Upper lobe of left lung (tissue), 6 donors: ENCODE results near the gene DGKG. TPM values are rescaled to one million over a fixed set of nuclear protein-coding genes. Genes with fewer than 3 reads are reported as not detected.

ENCODE experiments used
- ATAC-seq, 2 donors: fragments of 200-7000 bp; cut with Tn5 transposase; one replicate each; pipeline ENCODE4 v1.9.1; 2022; ENCODE audit warnings: mild to moderate bottlenecking in 2 of 2, moderate library complexity in 2 of 2; ENCODE audit not compliant: low FRiP score in 2 of 2
- DNase-seq, 2 donors: peaks; one replicate each; pipeline ENCODE4 v3.0.0-alpha.2; 2019 to 2020
- H3K27ac ChIP-seq, 4 donors: fragments of 200-600 bp; sonication (generic); one replicate each; pipeline ENCODE4 v1.5.1; 2016 to 2019
- H3K27me3 ChIP-seq, 4 donors: fragments of 200-600 bp; sonication (generic); one replicate each; pipeline ENCODE4 v1.5.1; 2017 to 2019
- H3K36me3 ChIP-seq, 4 donors: fragments of 200-600 bp; sonication (generic); one replicate each; pipeline ENCODE4 v1.5.1; 2016 to 2019
- H3K4me1 ChIP-seq, 4 donors: fragments of 200-600 bp; sonication (generic); one replicate each; pipeline ENCODE4 v1.5.1; 2018 to 2019
- H3K4me3 ChIP-seq, 4 donors: fragments of 200-600 bp; sonication (generic); one replicate each; pipeline ENCODE4 v1.5.1; 2017 to 2019; ENCODE audit warnings: mild to moderate bottlenecking in 2 of 4, moderate library complexity in 1 of 4
- H3K9me3 ChIP-seq, 4 donors: fragments of 200-600 bp; sonication (generic); one replicate each; pipeline ENCODE4 v1.5.1; 2018 to 2019
- EP300 ChIP-seq, 4 donors: sonication (generic); formaldehyde crosslinking; IDR thresholded peaks; one replicate each; pipeline ENCODE4 v1.5.1; 2017; ENCODE audit warnings: antibody characterized with exemption in 4 of 4, control low read depth in 2 of 4
- POLR2A ChIP-seq, 4 donors: fragments of 450-650 bp; IDR thresholded peaks; one replicate each; pipeline ENCODE4 v1.5.1; 2016 to 2017; ENCODE audit warnings: antibody characterized with exemption in 4 of 4, mild to moderate bottlenecking in 2 of 4
- POLR2AphosphoS5 ChIP-seq, 2 donors: sonication (generic); formaldehyde crosslinking; IDR thresholded peaks; one replicate each; pipeline ENCODE4 v1.5.1; 2017; ENCODE audit warnings: antibody characterized with exemption in 2 of 2
- WGBS, 2 donors: methylation state at CpG; one replicate each; pipeline ENCODE4 v1.1.5; 2017 to 2018; 5-methylcytosine and 5-hydroxymethylcytosine counted together
- total RNA-seq, 6 donors: library from RNA; depleted of rRNA in 4 of 6; stranded (reverse); fragments of >200 nt in 4 of 6; gene quantifications; one replicate each; pipeline versions ENCODE4 v1.1.0 to v1.2.1, GENCODE V29; 2016 to 2021
- TF ChIP-seq, protein P1 (sequence below), 6 experiments: fragments of 450-650 bp in 4 of 6; fragments of 200-600 bp in 2 of 6; sonication (generic) in 2 of 6; IDR thresholded peaks; one replicate each; pipeline ENCODE4 v1.5.1; 2016 to 2019; ENCODE audit warnings: antibody characterized with exemption in 6 of 6
- donor health status: DM: no; HTN: no; CAD: no; lungs with moderate emphysema.
- donor health status: DM: no; HTN: yes; CAD: no; lungs with severe emphysema.

DGKG gene
- total RNA-seq, 6 donors from 2014 or later: 4.4 to 32.5 (median 6.5) TPM

DNA sequence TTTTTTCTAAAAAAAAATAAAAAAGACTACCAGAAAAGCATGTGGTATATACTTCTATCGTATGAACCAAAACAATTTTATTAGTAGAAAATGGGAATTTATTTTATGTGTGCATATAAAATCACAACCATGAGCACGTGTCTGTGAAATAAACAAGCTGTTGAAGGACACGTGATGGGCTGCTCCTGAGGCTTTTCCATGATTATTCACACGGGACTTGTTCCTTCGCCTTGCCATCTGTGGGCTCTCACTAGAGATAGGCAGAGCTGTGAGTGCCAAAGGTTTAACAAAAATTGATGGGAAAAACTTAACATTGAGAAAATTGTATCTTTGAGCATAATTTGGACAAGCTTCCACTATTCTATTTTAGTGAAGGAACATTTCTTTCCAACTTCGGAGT is 240.8 kb downstream of the DGKG start:
- no peak for DNase-seq
- no peak for ATAC-seq

DNA sequence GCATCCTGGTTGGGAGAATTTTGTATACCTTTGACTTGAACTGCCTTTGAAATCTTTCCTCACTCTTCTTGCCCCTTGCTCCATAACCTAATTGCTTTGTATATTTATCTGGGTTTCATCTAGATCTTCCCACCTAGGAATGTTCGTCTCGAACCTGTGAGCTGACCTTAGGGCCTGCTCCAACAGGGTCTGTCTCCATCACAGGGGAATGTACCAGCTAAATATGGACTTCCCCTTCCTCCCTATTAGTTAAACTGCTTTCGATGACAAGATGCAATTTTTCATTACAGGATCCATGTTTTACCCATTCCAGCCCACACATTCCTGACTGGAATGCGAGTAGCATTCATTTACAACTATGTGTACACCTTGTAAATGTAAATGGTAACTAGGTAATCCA is 242.5 kb downstream of the DGKG start:
- Histone ChIP-seq H3K4me3 (no peak overlapping the region), H3K36me3 (no peaks in the 10 kb centered on the region), H3K27ac (no peak overlapping the region), H3K4me1 (peaks cover 4 to 16% (median 8%) of the 10 kb centered on the region in 4 donors), H3K27me3 (no peaks in the 10 kb centered on the region), H3K9me3 (no peaks in the 10 kb centered on the region)
- 79 to 83% methylated on average over 4 of the region's 4 CpGs for WGBS, 2 donors
- DNase-seq: no peak
- TF ChIP-seq, protein P1, sequence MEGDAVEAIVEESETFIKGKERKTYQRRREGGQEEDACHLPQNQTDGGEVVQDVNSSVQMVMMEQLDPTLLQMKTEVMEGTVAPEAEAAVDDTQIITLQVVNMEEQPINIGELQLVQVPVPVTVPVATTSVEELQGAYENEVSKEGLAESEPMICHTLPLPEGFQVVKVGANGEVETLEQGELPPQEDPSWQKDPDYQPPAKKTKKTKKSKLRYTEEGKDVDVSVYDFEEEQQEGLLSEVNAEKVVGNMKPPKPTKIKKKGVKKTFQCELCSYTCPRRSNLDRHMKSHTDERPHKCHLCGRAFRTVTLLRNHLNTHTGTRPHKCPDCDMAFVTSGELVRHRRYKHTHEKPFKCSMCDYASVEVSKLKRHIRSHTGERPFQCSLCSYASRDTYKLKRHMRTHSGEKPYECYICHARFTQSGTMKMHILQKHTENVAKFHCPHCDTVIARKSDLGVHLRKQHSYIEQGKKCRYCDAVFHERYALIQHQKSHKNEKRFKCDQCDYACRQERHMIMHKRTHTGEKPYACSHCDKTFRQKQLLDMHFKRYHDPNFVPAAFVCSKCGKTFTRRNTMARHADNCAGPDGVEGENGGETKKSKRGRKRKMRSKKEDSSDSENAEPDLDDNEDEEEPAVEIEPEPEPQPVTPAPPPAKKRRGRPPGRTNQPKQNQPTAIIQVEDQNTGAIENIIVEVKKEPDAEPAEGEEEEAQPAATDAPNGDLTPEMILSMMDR (IDR thresholded peaks at IDR 0.05): no peak
- TF ChIP-seq POLR2AphosphoS5 (IDR thresholded peaks at IDR 0.05): no peak
- no peak for TF ChIP-seq POLR2A (IDR thresholded peaks at IDR 0.05)
- TF ChIP-seq EP300 (IDR thresholded peaks at IDR 0.05): no peak
- ATAC-seq: no peak

More for the DNA sequence above, 240.8 kb downstream of the DGKG start:
- H3K36me3 ChIP-seq: no peaks in the 10 kb centered on the region
- H3K9me3 ChIP-seq: no peaks in the 10 kb centered on the region
- TF ChIP-seq POLR2AphosphoS5 (IDR thresholded peaks at IDR 0.05) (no peak), EP300 (IDR thresholded peaks at IDR 0.05) (no peak), POLR2A (IDR thresholded peaks at IDR 0.05) (no peak)
- TF ChIP-seq, protein P1 (IDR thresholded peaks at IDR 0.05): no peak
- H3K27ac ChIP-seq: peak overlapping the region in 3 of 4 donors; percentile 35 to 49 (median 49)
- peaks cover 4 to 16% (median 8%) of the 10 kb centered on the region in 4 donors for H3K4me1 ChIP-seq
- H3K27me3 ChIP-seq: no peaks in the 10 kb centered on the region
- 56 to 63% methylated on average over 6 of the region's 6 CpGs for WGBS, 2 donors
- H3K4me3 ChIP-seq: peak overlapping the region in 1 of 4 donors; percentile 19

DNA sequence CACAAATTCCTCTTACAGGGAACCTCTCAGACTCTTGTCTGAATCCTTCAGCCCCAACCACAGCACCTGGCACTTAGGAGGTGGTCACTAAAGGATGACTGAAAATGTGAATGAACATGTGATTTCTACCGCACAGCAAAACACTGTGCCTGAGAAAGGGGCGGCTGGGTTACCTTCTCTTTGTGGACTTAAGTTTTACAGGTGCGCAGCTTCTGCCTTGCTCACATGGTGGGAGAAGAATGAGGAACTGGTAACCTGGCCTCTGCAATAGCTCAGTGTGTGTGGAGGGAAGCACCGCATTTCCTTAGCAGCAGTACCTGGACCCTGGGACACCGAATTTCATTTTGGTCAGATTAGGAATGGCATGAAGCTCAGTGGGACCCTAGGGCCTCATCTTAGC is 243.3 kb downstream of the DGKG start:
- H3K9me3 ChIP-seq: no peaks in the 10 kb centered on the region
- H3K27me3 ChIP-seq: no peaks in the 10 kb centered on the region
- H3K36me3 ChIP-seq: no peaks in the 10 kb centered on the region
- no peak overlapping the region for H3K27ac ChIP-seq
- TF ChIP-seq EP300 (IDR thresholded peaks at IDR 0.05): no peak
- no peak for TF ChIP-seq POLR2A (IDR thresholded peaks at IDR 0.05)
- TF ChIP-seq, protein P1 (IDR thresholded peaks at IDR 0.05): no peak
- TF ChIP-seq POLR2AphosphoS5 (IDR thresholded peaks at IDR 0.05): no peak
- 77 to 87% methylated on average over 5 of the region's 5 CpGs for WGBS, 2 donors
- DNase-seq: no peak
- ATAC-seq: no peak
- H3K4me3 ChIP-seq: no peak overlapping the region
- H3K4me1 ChIP-seq: peaks cover 4 to 14% (median 6%) of the 10 kb centered on the region in 4 donors

DNA sequence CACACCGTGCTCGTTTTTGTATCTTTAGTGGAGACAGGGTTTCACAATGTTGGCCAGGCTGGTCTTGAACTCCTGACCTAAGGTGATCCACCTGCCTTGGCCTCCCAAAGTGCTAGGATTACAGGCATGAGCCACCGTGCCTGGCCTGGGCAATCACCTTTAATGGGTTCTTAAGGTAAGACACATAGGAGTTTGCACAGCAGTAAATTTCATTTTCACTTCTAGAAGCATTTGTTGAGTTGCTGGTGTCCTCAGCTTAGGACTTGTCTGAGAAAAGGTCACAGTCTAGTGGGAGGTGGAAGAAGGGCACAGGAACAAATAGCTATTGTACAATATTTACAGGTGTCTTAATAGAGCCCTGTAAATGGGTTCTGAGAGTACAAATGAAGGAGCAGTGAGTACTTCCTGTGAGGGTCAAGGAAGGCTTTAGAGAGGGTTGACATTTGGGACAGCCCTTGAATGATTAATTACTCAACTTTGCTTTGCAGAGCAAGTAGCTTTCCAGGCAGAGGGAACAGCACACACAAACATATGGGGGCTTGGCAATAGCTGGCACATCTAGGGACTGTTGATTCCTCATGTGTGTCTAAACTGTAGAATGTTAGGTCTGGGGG is 244.4 kb downstream of the DGKG start:
- Histone ChIP-seq H3K4me3 (no peak overlapping the region), H3K36me3 (no peaks in the 10 kb centered on the region), H3K4me1 (peaks cover 4 to 11% (median 6%) of the 10 kb centered on the region in 4 donors), H3K27ac (no peak overlapping the region), H3K9me3 (no peaks in the 10 kb centered on the region), H3K27me3 (no peaks in the 10 kb centered on the region)
- ATAC-seq: peak; percentile 34 to 76
- TF ChIP-seq, protein P1 (IDR thresholded peaks at IDR 0.05): no peak
- TF ChIP-seq EP300 (IDR thresholded peaks at IDR 0.05) (peak in 1 of 4 donors; percentile 92), POLR2AphosphoS5 (IDR thresholded peaks at IDR 0.05) (peak in 1 of 2 donors; percentile 7)
- peak in 1 of 2 donors; percentile 54 for DNase-seq
- 61 to 83% methylated on average over 3 of the region's 3 CpGs for WGBS, 2 donors
